Endothelial cell of umbilical vein (primary cell): ENCODE results near the gene WDR7. TPM values are rescaled to one million over a fixed set of nuclear protein-coding genes. Genes with fewer than 3 reads are reported as not detected.

Experiments
- Bru-seq: library from RNA; stranded (reverse); fragments of 400-500 nt; gene quantifications from one replicate; lab custom pipeline; 2021; lab: Mats Ljungman, UMichigan
- BruChase-seq, 2 experiments: library from RNA; stranded (reverse); fragments of 400-500 nt; gene quantifications; one replicate each; lab custom pipeline; 2021; lab: Mats Ljungman, UMichigan
- BruUV-seq: library from RNA; stranded (reverse); fragments of 400-500 nt; replicated peaks from 2 replicates; lab custom pipeline; 2021; lab: Mats Ljungman, UMichigan
- CTCF ChIA-PET: fragments of 300-600, 350-600 bp; sonication (Branson Sonifier 250); formaldehyde crosslinking; loops from one replicate; lab custom pipeline; 2021; ENCODE audit warnings: antibody characterized with exemption, inconsistent platforms; lab: Charles Lee
- POLR2A ChIA-PET: fragments of 300-600, 350-600 bp; sonication (Branson Sonifier 250); formaldehyde crosslinking; loops from one replicate; lab custom pipeline; 2021; ENCODE audit warnings: antibody characterized with exemption, inconsistent platforms; lab: Charles Lee
- DNase-seq: peaks from one replicate; pipeline ENCODE4 v3.0.0-alpha.2; 2011; ENCODE audit warnings: low read depth, low spot score
- FAIRE-seq: peaks from 2 replicates; lab custom pipeline; 2011; peaks lifted over from hg19 to GRCh38; lab: Jason Lieb, UNC
- H2AFZ ChIP-seq: 2 replicates; pipeline ENCODE4 v1.6.0; 2012; ENCODE audit warnings: low read depth, low read length, control low read depth, inconsistent platforms
- H3K27ac ChIP-seq: 2 replicates; pipeline ENCODE4 v1.5.1; 2011; ENCODE audit warnings: low read depth, mild to moderate bottlenecking, control low read depth, low read length, moderate library complexity; ENCODE audit not compliant: insufficient read depth
- H3K27me3 ChIP-seq, 2 experiments: 2 replicates each; pipeline versions ENCODE4 v1.6.0 to v1.6.1; 2011; ENCODE audit warnings: low read length in 2 of 2, mixed read lengths in 1 of 2; ENCODE audit not compliant: control insufficient read depth in 2 of 2, insufficient read depth in 2 of 2
- H3K36me3 ChIP-seq, 2 experiments: 2 replicates in 1 of 2; 3 replicates in 1 of 2; pipeline ENCODE4 v1.5.1; 2011; ENCODE audit warnings: low read length in 2 of 2, mild to moderate bottlenecking in 1 of 2, moderate library complexity in 1 of 2; ENCODE audit not compliant: control insufficient read depth in 2 of 2, insufficient read depth in 2 of 2; ENCODE audit errors: extremely low read depth in 1 of 2
- H3K4me1 ChIP-seq: 3 replicates; pipeline ENCODE4 v1.5.1; 2011; ENCODE audit warnings: mild to moderate bottlenecking, low read length; ENCODE audit not compliant: control insufficient read depth, insufficient read depth; ENCODE audit errors: extremely low read depth
- H3K4me2 ChIP-seq: 2 replicates; pipeline ENCODE4 v1.6.1; 2011; ENCODE audit warnings: low read length, control low read depth, mixed read lengths; ENCODE audit not compliant: insufficient read depth
- H3K4me3 ChIP-seq, 3 experiments: fragments of 200-600 bp in 1 of 3; sonication (generic), shearing (Covaris generic) in 1 of 3; replicated peaks in 1 of 3; 2 replicates each; pipeline ENCODE4 v1.5.1; 2011 to 2016; ENCODE audit warnings: control low read depth in 3 of 3, low read length in 3 of 3, mild to moderate bottlenecking in 2 of 3, inconsistent platforms in 1 of 3, low read depth in 1 of 3, moderate library complexity in 1 of 3; ENCODE audit not compliant: insufficient read depth in 1 of 3
- H3K79me2 ChIP-seq: 2 replicates; pipeline ENCODE4 v1.6.0; 2012; ENCODE audit warnings: low read length, inconsistent platforms; ENCODE audit not compliant: control insufficient read depth, insufficient read depth
- H3K9ac ChIP-seq: replicated peaks from 2 replicates; pipeline ENCODE3; 2011; ENCODE audit warnings: low read length, control low read depth; ENCODE audit not compliant: insufficient read depth; ENCODE audit errors: extremely low read depth
- H3K9me1 ChIP-seq: replicated peaks from 3 replicates; pipeline ENCODE4 v1.6.0; 2011; ENCODE audit warnings: mild to moderate bottlenecking, low read length; ENCODE audit not compliant: control insufficient read depth, insufficient read depth; ENCODE audit errors: extremely low read depth
- H3K9me3 ChIP-seq: replicated peaks from 2 replicates; pipeline ENCODE4 v1.5.1; 2012; ENCODE audit warnings: low read length, inconsistent platforms; ENCODE audit not compliant: control insufficient read depth, insufficient read depth
- H4K20me1 ChIP-seq: replicated peaks from 2 replicates; pipeline ENCODE3; 2011; ENCODE audit warnings: mild to moderate bottlenecking, low read length; ENCODE audit not compliant: control insufficient read depth, insufficient read depth; ENCODE audit errors: extremely low read depth
- CTCF ChIP-seq, 2 donors: IDR thresholded peaks; 1 replicate in 1 of 2; 2 replicates in 1 of 2; pipeline ENCODE4 v1.5.1; 2011; ENCODE audit warnings: low read length in 2 of 2, mild to moderate bottlenecking in 2 of 2, moderate library complexity in 2 of 2, control low read depth in 1 of 2, inconsistent platforms in 1 of 2, low read depth in 1 of 2; ENCODE audit not compliant: insufficient read depth in 1 of 2; ENCODE audit errors: extremely low read depth in 1 of 2
- EZH2 ChIP-seq: IDR thresholded peaks from 2 replicates; pipeline ENCODE4 v1.6.1; 2012; ENCODE audit warnings: borderline replicate concordance, low read depth, mild to moderate bottlenecking, moderate library complexity, low read length, inconsistent platforms; ENCODE audit not compliant: severe bottlenecking
- FOS ChIP-seq: IDR thresholded peaks from 2 replicates; pipeline ENCODE4 v1.6.1; 2011; ENCODE audit warnings: mild to moderate bottlenecking, low read length, moderate library complexity, borderline replicate concordance; ENCODE audit not compliant: insufficient read depth
- GATA2 ChIP-seq: IDR thresholded peaks from 2 replicates; pipeline ENCODE4 v1.7.0; 2011; ENCODE audit warnings: low read depth, mild to moderate bottlenecking, moderate library complexity, mixed read lengths, low read length; ENCODE audit not compliant: insufficient read length, insufficient read depth
- JUN ChIP-seq: IDR thresholded peaks from 2 replicates; pipeline ENCODE4 v1.6.1; 2011; ENCODE audit warnings: borderline replicate concordance, low read depth; ENCODE audit not compliant: insufficient read length, insufficient read depth
- MAX ChIP-seq: IDR thresholded peaks from 2 replicates; pipeline ENCODE4 v1.6.1; 2011; ENCODE audit not compliant: insufficient read depth, insufficient read length
- MYC ChIP-seq: IDR thresholded peaks from one replicate; pipeline ENCODE4 v1.6.1; 2011; ENCODE audit warnings: mild to moderate bottlenecking, low read depth, low read length
- dilution Hi-C: fragments of 300-500 bp; cut with MboI; formaldehyde crosslinking; loops from one replicate; pipeline ENCODE4 v1.15.0; 2019; ENCODE audit warnings: low sequenced_read_pairs; ENCODE audit not compliant: extremely low pct_ligation_motif_present
- intact Hi-C: fragments of 100-400 bp; cut with micrococcal nuclease; formaldehyde crosslinking; loops from one replicate; pipeline ENCODE4 v1.10.0; 2022
- long read RNA-seq: library from polyadenylated mRNA; stranded (forward); transcript quantifications from one replicate; pipeline ENCODE4 v2.0.0, GENCODE V29; 2021
- polyA minus RNA-seq, 3 experiments: library from RNA; depleted of rRNA, polyadenylated mRNA; stranded (reverse); fragments of >200 nt; gene quantifications; 1 replicate in 1 of 3; 2 replicates in 2 of 3; pipeline ENCODE4 v1.2.3, GENCODE V29; 2011
- polyA plus RNA-seq, 4 experiments: library from polyadenylated mRNA; depleted of rRNA in 3 of 4; stranded (reverse) in 3 of 4; unstranded in 1 of 4; fragments of >200 nt; gene quantifications; 2 replicates each; pipeline versions ENCODE4 v1.2.1 to v1.2.3, GENCODE V29; 2011 to 2012; ENCODE audit warnings: missing spikeins in 1 of 4
- total RNA-seq: library from RNA; stranded (reverse); gene quantifications from 2 replicates; pipeline ENCODE4 v1.2.3, GENCODE V29; 2021

The WDR7 gene
- total RNA-seq (19.0 and 19.2 TPM in 2 replicates), polyA plus RNA-seq (5.9 and 9.1 TPM in 2 replicates), polyA minus RNA-seq (96.6 and 119 TPM in 2 replicates), Bru-seq, nascent RNA (percentile 71 among the genes with signal in this experiment), BruChase-seq, experiment 1, labeled RNA remaining after a 6-hour chase (percentile 50 among the genes with signal in this experiment), BruChase-seq, experiment 2, labeled RNA remaining after a 2-hour chase (percentile 55 among the genes with signal in this experiment)
- 4.5 and 5.1 TPM in 2 replicates for polyA plus RNA-seq (2011; cell fraction: cytosol; rRNA removed)
- polyA plus RNA-seq (2011; cell fraction: nucleus; rRNA removed) = 12.5 and 18.6 TPM in 2 replicates
- 5.5 and 8.0 TPM in 2 replicates for polyA plus RNA-seq (2012)
- 16.5 TPM for polyA minus RNA-seq (2011; cell fraction: cytosol; rRNA and poly(A)+ RNA removed)
- polyA minus RNA-seq (2011; cell fraction: nucleus; rRNA and poly(A)+ RNA removed) = 103 and 168 TPM in 2 replicates
- long read RNA-seq, full-length matches to known transcripts = 9 of 19 reads
- long read RNA-seq, partial matches to known transcripts = 3 of 19 reads
- long read RNA-seq, other reads (novel, unspliced or antisense) = 7 of 19 reads

GRCh38 chr18:56650944-56651770 lies at the start of gene WDR7:
Gene WDR7, plus strand, starts transcription at chr18:56651359. Its CDS starts 21,157 bp downstream, at chr18:56672516.
- Histone ChIP-seq H3K4me2 (peak within 1 kb of the TSS; percentile 85), H4K20me1 (no peaks in the 10 kb centered on the region), H3K9me3 (no peaks in the 10 kb centered on the region), H3K36me3 (no peaks in the 10 kb centered on the region), H3K9me1 (no peaks in the 10 kb centered on the region), H3K27ac (peak within 1 kb of the TSS; percentile 36), H2AFZ (peak within 1 kb of the TSS; percentile 87), H3K4me1 (peaks cover 9% of the 10 kb centered on the region), H3K79me2 (peaks cover 16% of the 10 kb centered on the region), H3K4me3 (peak within 1 kb of the TSS; percentile 46 to 73 (median 62)), H3K27me3 (no peaks in the 10 kb centered on the region), H3K9ac (peak within 1 kb of the TSS; percentile 70)
- dilution Hi-C loops = no loop called here
- CTCF ChIA-PET = interaction anchor here (1.0 to 2.0 kb wide), 5 partner anchors 9 to 58 kb away, joined by 3 to 9 read pairs (median 6); no protein-coding TSS in a partner anchor
- BruUV-seq = no TSS peak
- POLR2A ChIA-PET = interaction anchor here (0.9 to 1.2 kb wide), 3 partner anchors 12 to 52 kb away, joined by 3 read pairs; partner anchors contain the start of gene TXNL1
- TF ChIP-seq MAX (peak; percentile 2), EZH2 (no peak), FOS (no peak), MYC (peak; percentile 22), GATA2 (no peak), JUN (no peak), CTCF (IDR thresholded peaks at IDR 0.05; ENCODE audit: extremely low read depth in 1 of 2, insufficient read depth in 1 of 2, low read depth in 1 of 2, low read length in 2 of 2) (no peak)
- peak; percentile 98 for FAIRE-seq
- peak; percentile 98 for DNase-seq
- intact Hi-C loops = loop anchor here (1.0 kb wide), 1 partner anchor 10 kb away; no protein-coding TSS in a partner anchor
